Measurements from ENCODE around the gene CFAP73. TPM values are rescaled to one million over a fixed set of nuclear protein-coding genes. Genes with fewer than 3 reads are reported as not detected.

CFAP73 gene
- total RNA-seq, 1 donor from 2014 or later, result 7.3 TPM

GRCh38 chr12:113184900-113185179 is 35.3 kb downstream of the CFAP73 start:
- ATAC-seq, result peak; percentile 92 to 96
- Histone ChIP-seq H3K27ac (peak overlapping the region; percentile 98), H3K27me3 (ENCODE audit: low read depth) (no peaks in the 10 kb centered on the region), H3K9me3 (no peaks in the 10 kb centered on the region), H3K4me1 (peaks cover 28% of the 10 kb centered on the region), H3K36me3 (peaks cover 18% of the 10 kb centered on the region), H3K4me3 (peak overlapping the region; percentile 99)
- TF ChIP-seq, protein P1, sequence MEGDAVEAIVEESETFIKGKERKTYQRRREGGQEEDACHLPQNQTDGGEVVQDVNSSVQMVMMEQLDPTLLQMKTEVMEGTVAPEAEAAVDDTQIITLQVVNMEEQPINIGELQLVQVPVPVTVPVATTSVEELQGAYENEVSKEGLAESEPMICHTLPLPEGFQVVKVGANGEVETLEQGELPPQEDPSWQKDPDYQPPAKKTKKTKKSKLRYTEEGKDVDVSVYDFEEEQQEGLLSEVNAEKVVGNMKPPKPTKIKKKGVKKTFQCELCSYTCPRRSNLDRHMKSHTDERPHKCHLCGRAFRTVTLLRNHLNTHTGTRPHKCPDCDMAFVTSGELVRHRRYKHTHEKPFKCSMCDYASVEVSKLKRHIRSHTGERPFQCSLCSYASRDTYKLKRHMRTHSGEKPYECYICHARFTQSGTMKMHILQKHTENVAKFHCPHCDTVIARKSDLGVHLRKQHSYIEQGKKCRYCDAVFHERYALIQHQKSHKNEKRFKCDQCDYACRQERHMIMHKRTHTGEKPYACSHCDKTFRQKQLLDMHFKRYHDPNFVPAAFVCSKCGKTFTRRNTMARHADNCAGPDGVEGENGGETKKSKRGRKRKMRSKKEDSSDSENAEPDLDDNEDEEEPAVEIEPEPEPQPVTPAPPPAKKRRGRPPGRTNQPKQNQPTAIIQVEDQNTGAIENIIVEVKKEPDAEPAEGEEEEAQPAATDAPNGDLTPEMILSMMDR (IDR thresholded peaks at IDR 0.05), result no peak
- intact Hi-C loops (cut with DNase I), result no loop called here
- peak; percentile 92 for DNase-seq

DNA sequence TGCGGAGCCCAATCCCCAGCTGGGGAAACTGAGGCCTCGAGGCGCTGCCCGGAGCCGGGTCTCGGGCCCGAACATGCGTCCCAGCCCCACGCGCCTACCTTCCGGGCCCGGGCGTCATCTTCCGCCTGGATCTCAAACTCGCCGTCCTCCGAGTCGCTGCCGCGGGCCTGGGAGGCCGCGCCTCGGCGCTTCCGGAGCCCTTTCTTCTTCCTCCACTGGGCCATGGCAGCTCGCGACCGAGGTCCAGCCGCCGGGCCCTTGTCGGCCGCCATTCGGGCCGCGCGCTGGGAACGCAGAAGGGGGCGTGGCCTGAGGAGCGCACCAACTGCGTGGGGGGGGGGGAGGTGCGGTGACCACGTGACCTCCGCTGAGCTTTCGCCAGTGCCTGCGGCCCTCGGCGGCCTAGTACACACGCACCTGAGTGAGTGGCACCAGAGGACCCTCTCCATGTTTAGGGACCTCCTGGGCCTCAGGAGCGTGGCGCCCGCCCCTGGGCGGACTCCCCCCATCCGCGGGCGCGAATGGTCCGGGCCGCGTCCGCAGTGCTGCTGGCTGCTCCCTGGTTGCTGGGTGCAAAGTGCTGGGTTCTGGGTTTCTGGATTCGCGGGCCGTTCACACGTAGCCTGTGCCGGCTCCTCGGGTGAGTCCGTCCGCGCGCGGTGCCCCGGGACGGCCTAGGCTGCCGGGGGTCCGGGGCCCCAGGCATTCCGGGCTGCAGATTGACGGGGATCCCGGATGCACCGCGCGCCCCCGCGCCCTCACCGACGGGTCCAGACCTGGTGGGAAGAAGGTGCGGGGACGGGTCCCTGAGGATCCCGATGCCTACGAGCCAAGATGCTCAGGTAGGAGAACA is 35.9 kb downstream of the CFAP73 start, which contains the start of the genes DDX54 and RITA1:
DDX54 (minus strand) TSS at position 299 of the 853 bp plus-strand sequence; CDS start at position 272, 27 bp downstream.
RITA1 (plus strand) TSS at position 542 of the 853 bp plus-strand sequence. CDS start 1,026 bp downstream, outside the sequence.
- peak within 1 kb of the TSS; percentile 98 for H3K27ac ChIP-seq
- DNase-seq (peak; percentile 85), ATAC-seq (peak; percentile 93 to 94)
- H3K4me1 ChIP-seq, result peaks cover 28% of the 10 kb centered on the region
- TF ChIP-seq, protein P1 (IDR thresholded peaks at IDR 0.05), result no peak
- intact Hi-C loops (cut with DNase I), result no loop called here
- H3K36me3 ChIP-seq, result peaks cover 12% of the 10 kb centered on the region
- H3K9me3 ChIP-seq, result no peaks in the 10 kb centered on the region
- peak within 1 kb of the TSS; percentile 99 for H3K4me3 ChIP-seq
- H3K27me3 ChIP-seq (ENCODE audit: low read depth), result no peaks in the 10 kb centered on the region

DNA sequence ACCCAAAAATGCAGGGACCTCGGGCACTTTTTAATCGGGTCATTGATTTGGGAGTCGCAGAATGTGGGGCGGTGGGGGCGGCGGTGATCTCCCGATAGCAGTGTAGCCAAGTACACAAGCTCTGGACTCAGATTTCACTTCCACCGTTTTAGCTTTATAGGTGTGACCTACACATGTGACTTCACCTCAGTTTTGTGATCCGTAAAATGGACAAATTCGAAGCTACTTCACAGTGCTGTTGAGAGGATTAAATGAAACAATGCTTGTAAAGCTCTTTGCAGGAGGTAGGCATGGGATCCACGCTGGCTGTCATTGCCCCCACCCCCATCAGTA is 36.5 kb downstream of the CFAP73 start:
- TF ChIP-seq, protein P1 (IDR thresholded peaks at IDR 0.05), result no peak
- ATAC-seq, result no peak
- no peaks in the 10 kb centered on the region for H3K9me3 ChIP-seq
- peaks cover 28% of the 10 kb centered on the region for H3K4me1 ChIP-seq
- H3K36me3 ChIP-seq, result peaks cover 11% of the 10 kb centered on the region
- H3K27me3 ChIP-seq (ENCODE audit: low read depth), result no peaks in the 10 kb centered on the region
- H3K27ac ChIP-seq, result peak overlapping the region; percentile 98
- no peak for DNase-seq
- H3K4me3 ChIP-seq, result peak overlapping the region; percentile 99
- intact Hi-C loops (cut with DNase I), result no loop called here

- Histone ChIP-seq H3K4me1 (peaks cover 28% of the 10 kb centered on the region), H3K9me3 (no peaks in the 10 kb centered on the region), H3K36me3 (peaks cover 19% of the 10 kb centered on the region), H3K4me3 (peak overlapping the region; percentile 99), H3K27me3 (ENCODE audit: low read depth) (no peaks in the 10 kb centered on the region), H3K27ac (no peak overlapping the region)
- TF ChIP-seq, protein P1 (IDR thresholded peaks at IDR 0.05), result no peak
- no peak for DNase-seq
- intact Hi-C loops (cut with DNase I), result no loop called here
- no peak for ATAC-seq
Measured at GRCh38 chr12:113186666-113187325, 37.3 kb downstream of the CFAP73 start.

GRCh38 chr12:113189361-113189760 is 39.8 kb downstream of the CFAP73 start:
- no peak overlapping the region for H3K27ac ChIP-seq
- H3K4me1 ChIP-seq, result peaks cover 17% of the 10 kb centered on the region
- no peaks in the 10 kb centered on the region for H3K27me3 ChIP-seq (ENCODE audit: low read depth)
- no peaks in the 10 kb centered on the region for H3K9me3 ChIP-seq
- TF ChIP-seq, protein P1 (IDR thresholded peaks at IDR 0.05), result no peak
- no peak overlapping the region for H3K4me3 ChIP-seq
- DNase-seq (no peak), ATAC-seq (peak; percentile 1)
- peaks cover 21% of the 10 kb centered on the region for H3K36me3 ChIP-seq
- intact Hi-C loops (cut with DNase I), result no loop called here

Measured in lower lobe of right lung (tissue), 2 donors.